CD4-positive, alpha-beta memory T cell (primary cell): ENCODE data around the gene NR2E3. TPM values are rescaled to one million over a fixed set of nuclear protein-coding genes. Genes with fewer than 3 reads are reported as not detected.
A peak's percentile ranks its signal among the peaks of the same experiment; 100 is the strongest.

Experiments
- CTCF ChIA-PET: fragments of 350-600 bp; sonication (Branson Sonifier 250); formaldehyde crosslinking; loops from one replicate; lab custom pipeline; 2021; ENCODE audit warnings: inconsistent platforms; ENCODE audit not compliant: partially characterized antibody; lab: Charles Lee
- POLR2A ChIA-PET: fragments of 350-600 bp; sonication (Branson Sonifier 250); formaldehyde crosslinking; loops from one replicate; lab custom pipeline; 2021; ENCODE audit not compliant: partially characterized antibody; lab: Charles Lee
- DNase-seq, 5 donors: peaks; one replicate each; pipeline versions ENCODE4 v3.0.0 to v3.0.0-alpha.2; 2020 to 2022; ENCODE audit warnings: mixed read lengths in 1 of 5
- H3K27ac ChIP-seq: one replicate; pipeline ENCODE4 v1.7.0; 2013; ENCODE audit warnings: low read depth, low read length
- H3K27me3 ChIP-seq: 2 replicates; pipeline ENCODE4 v1.7.0; 2013; ENCODE audit warnings: mild to moderate bottlenecking, low read length, moderate library complexity; ENCODE audit not compliant: insufficient read depth
- H3K36me3 ChIP-seq: 2 replicates; pipeline ENCODE4 v1.7.0; 2013; ENCODE audit warnings: mild to moderate bottlenecking, low read length, moderate library complexity; ENCODE audit not compliant: insufficient read depth
- H3K4me1 ChIP-seq: 2 replicates; pipeline ENCODE4 v1.7.0; 2013; ENCODE audit warnings: mild to moderate bottlenecking, low read length, moderate library complexity; ENCODE audit not compliant: insufficient read depth
- H3K4me3 ChIP-seq, 2 donors: one replicate each; pipeline ENCODE4 v1.7.0; 2013; ENCODE audit warnings: low read length in 2 of 2, mild to moderate bottlenecking in 1 of 2
- H3K9me3 ChIP-seq, 2 donors: one replicate each; pipeline ENCODE4 v1.7.0; 2013; ENCODE audit warnings: low read length in 2 of 2, control low read depth in 1 of 2; ENCODE audit not compliant: control insufficient read depth in 1 of 2
- H3K27ac Mint-ChIP-seq, 7 donors: one replicate each; pipeline ENCODE4 v1.8.0; 2020 to 2021; ENCODE audit warnings: mixed read lengths in 7 of 7, mild to moderate bottlenecking in 6 of 7, inconsistent platforms in 3 of 7, moderate library complexity in 3 of 7
- H3K27me3 Mint-ChIP-seq, 2 donors: one replicate each; pipeline ENCODE4 v1.8.0; 2020 to 2021; ENCODE audit warnings: mixed read lengths in 2 of 2
- H3K36me3 Mint-ChIP-seq, 2 donors: one replicate each; pipeline ENCODE4 v1.8.0; 2020 to 2021; ENCODE audit warnings: mixed read lengths in 2 of 2, inconsistent platforms in 1 of 2, mild to moderate bottlenecking in 1 of 2
- H3K4me1 Mint-ChIP-seq, 4 donors: one replicate each; pipeline ENCODE4 v1.8.0; 2020 to 2021; ENCODE audit warnings: mixed read lengths in 4 of 4, mild to moderate bottlenecking in 1 of 4
- H3K4me3 Mint-ChIP-seq, 8 donors: one replicate each; pipeline ENCODE4 v1.8.0; 2020 to 2021; ENCODE audit warnings: mixed read lengths in 8 of 8, mild to moderate bottlenecking in 7 of 8, moderate library complexity in 6 of 8, inconsistent platforms in 3 of 8
- H3K9me3 Mint-ChIP-seq, 8 donors: one replicate each; pipeline ENCODE4 v1.8.0; 2020 to 2021; ENCODE audit warnings: mixed read lengths in 8 of 8, mild to moderate bottlenecking in 5 of 8, inconsistent platforms in 3 of 8, moderate library complexity in 1 of 8
- intact Hi-C: fragments of 100-400 bp; cut with micrococcal nuclease; formaldehyde crosslinking; loops from one replicate; pipeline ENCODE4 v1.15.1; 2023
- polyA plus RNA-seq, 2 donors: library from polyadenylated mRNA; unstranded; fragments of 300-500 nt; fragmentation: Illumina TruSeq; gene quantifications; one replicate each; pipeline ENCODE4 v1.2.3, GENCODE V29; 2021
- total RNA-seq, 2 experiments: library from RNA; stranded (reverse); gene quantifications; one replicate each; pipeline ENCODE4 v1.2.3, GENCODE V29; 2021

NR2E3 gene
- total and polyA plus RNA-seq, 4 experiments from 2014 or later = not detected

- no peaks in the 10 kb centered on the region for H3K36me3 ChIP-seq
- H3K27me3 ChIP-seq = no peaks in the 10 kb centered on the region
- H3K27ac ChIP-seq = no peak overlapping the region
- ChIA-PET CTCF (interaction anchor here (1.6 kb wide), 1 partner anchor 11 kb away, joined by 5 read pairs; no protein-coding TSS in a partner anchor), POLR2A (no interaction called here)
- no peak overlapping the region for H3K4me3 Mint-ChIP-seq
- no peaks in the 10 kb centered on the region for H3K9me3 ChIP-seq
- H3K4me3 ChIP-seq = no peak overlapping the region
- no peaks in the 10 kb centered on the region for H3K4me1 Mint-ChIP-seq
- no peaks in the 10 kb centered on the region for H3K9me3 Mint-ChIP-seq
- H3K27me3 Mint-ChIP-seq = peaks cover 5% of the 10 kb centered on the region in 2 donors
- H3K4me1 ChIP-seq = no peaks in the 10 kb centered on the region
- no peaks in the 10 kb centered on the region for H3K36me3 Mint-ChIP-seq
- H3K27ac Mint-ChIP-seq = no peak overlapping the region
- DNase-seq = no peak
- intact Hi-C loops = no loop called here
These were observed 17.8 kb upstream of the NR2E3 start for GRCh38 chr15:71792521-71792920.

GRCh38 chr15:71798641-71799040 is 11.7 kb upstream of the NR2E3 start:
- no peaks in the 10 kb centered on the region for H3K36me3 ChIP-seq

GRCh38 chr15:71800190-71800589 is 10.2 kb upstream of the NR2E3 start:
- CTCF ChIA-PET = interaction anchor here (2.4 kb wide), 1 partner anchor 56 kb away, joined by 9 read pairs; no protein-coding TSS in a partner anchor
- no peak overlapping the region for H3K27ac Mint-ChIP-seq
- intact Hi-C loops = no loop called here

More at GRCh38 chr15:71798641-71799040, 11.7 kb upstream of the NR2E3 start:
- no peaks in the 10 kb centered on the region for H3K9me3 Mint-ChIP-seq
- Histone ChIP-seq H3K4me1 (no peaks in the 10 kb centered on the region), H3K27ac (no peak overlapping the region), H3K4me3 (no peak overlapping the region), H3K27me3 (peaks cover 5% of the 10 kb centered on the region), H3K9me3 (no peaks in the 10 kb centered on the region)
- no peak for DNase-seq
- ChIA-PET CTCF (interaction anchor here (0.7 to 1.4 kb wide), 2 partner anchors 18 to 47 kb away, joined by 4 read pairs; no protein-coding TSS in a partner anchor), POLR2A (no interaction called here)
- no peak overlapping the region for H3K27ac Mint-ChIP-seq
- intact Hi-C loops = no loop called here
- H3K4me1 Mint-ChIP-seq = no peaks in the 10 kb centered on the region
- H3K27me3 Mint-ChIP-seq = peaks cover 11 to 18% of the 10 kb centered on the region in 2 donors
- no peak overlapping the region for H3K4me3 Mint-ChIP-seq
- no peaks in the 10 kb centered on the region for H3K36me3 Mint-ChIP-seq

GRCh38 chr15:71800835-71801745 is 9.3 kb upstream of the NR2E3 start:
- Mint-ChIP-seq H3K4me3 (no peak overlapping the region), H3K27me3 (peaks cover 13 to 19% of the 10 kb centered on the region in 2 donors), H3K27ac (no peak overlapping the region), H3K36me3 (no peaks in the 10 kb centered on the region), H3K9me3 (no peaks in the 10 kb centered on the region), H3K4me1 (no peaks in the 10 kb centered on the region)
- POLR2A ChIA-PET = no interaction called here
- H3K4me1 ChIP-seq = no peaks in the 10 kb centered on the region
- CTCF ChIA-PET = interaction anchor here (0.6 to 2.4 kb wide), 2 partner anchors 20 to 57 kb away, joined by 3 to 9 read pairs; no protein-coding TSS in a partner anchor
- peak in 1 of 5 donors; percentile 12 for DNase-seq
- no peak overlapping the region for H3K4me3 ChIP-seq
- H3K36me3 ChIP-seq = no peaks in the 10 kb centered on the region
- intact Hi-C loops = no loop called here
- H3K27me3 ChIP-seq = peaks cover 5% of the 10 kb centered on the region
- H3K27ac ChIP-seq = no peak overlapping the region
- no peaks in the 10 kb centered on the region for H3K9me3 ChIP-seq

More at GRCh38 chr15:71800190-71800589, 10.2 kb upstream of the NR2E3 start:
- Histone ChIP-seq H3K4me1 (no peaks in the 10 kb centered on the region), H3K27me3 (peaks cover 5% of the 10 kb centered on the region), H3K27ac (no peak overlapping the region), H3K36me3 (no peaks in the 10 kb centered on the region), H3K9me3 (no peaks in the 10 kb centered on the region), H3K4me3 (no peak overlapping the region)
- POLR2A ChIA-PET = no interaction called here
- DNase-seq = no peak
- no peaks in the 10 kb centered on the region for H3K4me1 Mint-ChIP-seq
- H3K9me3 Mint-ChIP-seq = no peaks in the 10 kb centered on the region
- H3K4me3 Mint-ChIP-seq = no peak overlapping the region
- no peaks in the 10 kb centered on the region for H3K36me3 Mint-ChIP-seq
- peaks cover 11 to 18% of the 10 kb centered on the region in 2 donors for H3K27me3 Mint-ChIP-seq

GRCh38 chr15:71801935-71802655 is 8.3 kb upstream of the NR2E3 start:
- no peak for DNase-seq
- intact Hi-C loops = no loop called here
- peaks cover 5% of the 10 kb centered on the region for H3K27me3 ChIP-seq
- H3K27me3 Mint-ChIP-seq = peaks cover 13 to 19% of the 10 kb centered on the region in 2 donors
- H3K4me1 ChIP-seq = no peaks in the 10 kb centered on the region
- no peaks in the 10 kb centered on the region for H3K9me3 ChIP-seq
- H3K36me3 ChIP-seq = no peaks in the 10 kb centered on the region
- ChIA-PET POLR2A (no interaction called here), CTCF (interaction anchor here (1.9 to 2.4 kb wide), 2 partner anchors 20 to 58 kb away, joined by 5 to 9 read pairs; no protein-coding TSS in a partner anchor)
- no peaks in the 10 kb centered on the region for H3K9me3 Mint-ChIP-seq
- no peaks in the 10 kb centered on the region for H3K36me3 Mint-ChIP-seq
- H3K4me1 Mint-ChIP-seq = no peaks in the 10 kb centered on the region
- no peak overlapping the region for H3K27ac Mint-ChIP-seq
- no peak overlapping the region for H3K27ac ChIP-seq
- H3K4me3 Mint-ChIP-seq = no peak overlapping the region
- H3K4me3 ChIP-seq = no peak overlapping the region

- Histone ChIP-seq H3K9me3 (no peaks in the 10 kb centered on the region), H3K27ac (no peak overlapping the region), H3K36me3 (no peaks in the 10 kb centered on the region), H3K4me3 (no peak overlapping the region), H3K4me1 (no peaks in the 10 kb centered on the region), H3K27me3 (peaks cover 5% of the 10 kb centered on the region)
- H3K36me3 Mint-ChIP-seq = no peaks in the 10 kb centered on the region
- ChIA-PET CTCF (interaction anchor here (1.0 to 2.4 kb wide), 3 partner anchors 21 to 59 kb away, joined by 3 to 9 read pairs (median 5); no protein-coding TSS in a partner anchor), POLR2A (no interaction called here)
- intact Hi-C loops = no loop called here
- peaks cover 13 to 19% of the 10 kb centered on the region in 2 donors for H3K27me3 Mint-ChIP-seq
- H3K4me3 Mint-ChIP-seq = no peak overlapping the region
- no peak overlapping the region for H3K27ac Mint-ChIP-seq
- H3K4me1 Mint-ChIP-seq = no peaks in the 10 kb centered on the region
- DNase-seq = no peak
- H3K9me3 Mint-ChIP-seq = no peaks in the 10 kb centered on the region
These were observed 7.6 kb upstream of the NR2E3 start for GRCh38 chr15:71802770-71803169.

- H3K27ac Mint-ChIP-seq = no peak overlapping the region
- H3K4me3 Mint-ChIP-seq = no peak overlapping the region
- Histone ChIP-seq H3K27ac (no peak overlapping the region), H3K36me3 (no peaks in the 10 kb centered on the region), H3K4me1 (no peaks in the 10 kb centered on the region), H3K27me3 (peaks cover 5% of the 10 kb centered on the region), H3K9me3 (no peaks in the 10 kb centered on the region), H3K4me3 (no peak overlapping the region)
- ChIA-PET CTCF (interaction anchor here (0.6 to 1.5 kb wide), 4 partner anchors 23 to 352 kb away, joined by 3 to 5 read pairs (median 3); no protein-coding TSS in a partner anchor), POLR2A (no interaction called here)
- DNase-seq = no peak
- no peaks in the 10 kb centered on the region for H3K4me1 Mint-ChIP-seq
- intact Hi-C loops = no loop called here
- no peaks in the 10 kb centered on the region for H3K9me3 Mint-ChIP-seq
- H3K36me3 Mint-ChIP-seq = no peaks in the 10 kb centered on the region
- peaks cover 13 to 19% of the 10 kb centered on the region in 2 donors for H3K27me3 Mint-ChIP-seq
These were observed 6.1 kb upstream of the NR2E3 start for GRCh38 chr15:71804226-71804625.
